ENCODE measurements around the gene FAM53A.

DNA sequence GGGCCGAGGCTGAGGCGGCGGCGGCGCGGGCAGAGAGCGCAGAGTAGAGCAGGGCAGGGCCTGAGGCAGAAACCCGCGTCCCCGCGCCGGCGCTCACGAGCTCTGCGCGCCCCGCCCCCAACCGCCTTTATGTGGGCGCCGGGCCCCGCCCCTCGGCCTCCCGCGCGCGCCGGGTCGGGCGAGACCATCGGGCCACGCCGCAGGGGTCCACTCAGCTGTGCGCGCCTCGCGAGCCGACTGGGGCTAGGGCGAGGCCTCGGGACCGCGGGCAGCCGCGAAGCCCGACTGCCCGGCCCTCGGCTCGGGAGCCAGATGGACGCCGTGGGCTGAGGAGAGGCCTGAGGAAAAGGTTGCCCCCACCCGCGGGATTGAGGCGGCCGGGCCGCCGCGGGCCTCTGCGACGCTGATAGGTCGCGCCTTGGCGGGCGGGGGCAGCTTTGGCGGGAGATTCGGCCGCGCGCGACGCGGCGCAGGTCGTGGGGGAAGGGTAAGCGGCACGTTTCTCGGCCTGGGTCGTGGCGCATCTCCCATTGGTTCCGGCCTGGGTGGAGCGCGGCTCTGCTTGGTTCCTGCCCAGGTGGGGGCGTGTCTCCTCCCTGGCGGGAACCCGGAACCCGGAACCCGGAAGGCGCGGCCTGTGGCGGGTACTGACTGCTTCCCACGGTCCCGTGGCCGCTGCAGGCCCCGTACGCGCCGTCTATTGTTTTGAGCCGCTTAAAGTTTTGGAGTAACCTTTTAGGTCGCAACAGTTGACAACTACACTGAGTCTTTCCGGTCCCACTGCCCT is 28.3 kb upstream of the FAM53A start, which contains the start of gene SLBP:
- TF ChIP-seq, protein P1, sequence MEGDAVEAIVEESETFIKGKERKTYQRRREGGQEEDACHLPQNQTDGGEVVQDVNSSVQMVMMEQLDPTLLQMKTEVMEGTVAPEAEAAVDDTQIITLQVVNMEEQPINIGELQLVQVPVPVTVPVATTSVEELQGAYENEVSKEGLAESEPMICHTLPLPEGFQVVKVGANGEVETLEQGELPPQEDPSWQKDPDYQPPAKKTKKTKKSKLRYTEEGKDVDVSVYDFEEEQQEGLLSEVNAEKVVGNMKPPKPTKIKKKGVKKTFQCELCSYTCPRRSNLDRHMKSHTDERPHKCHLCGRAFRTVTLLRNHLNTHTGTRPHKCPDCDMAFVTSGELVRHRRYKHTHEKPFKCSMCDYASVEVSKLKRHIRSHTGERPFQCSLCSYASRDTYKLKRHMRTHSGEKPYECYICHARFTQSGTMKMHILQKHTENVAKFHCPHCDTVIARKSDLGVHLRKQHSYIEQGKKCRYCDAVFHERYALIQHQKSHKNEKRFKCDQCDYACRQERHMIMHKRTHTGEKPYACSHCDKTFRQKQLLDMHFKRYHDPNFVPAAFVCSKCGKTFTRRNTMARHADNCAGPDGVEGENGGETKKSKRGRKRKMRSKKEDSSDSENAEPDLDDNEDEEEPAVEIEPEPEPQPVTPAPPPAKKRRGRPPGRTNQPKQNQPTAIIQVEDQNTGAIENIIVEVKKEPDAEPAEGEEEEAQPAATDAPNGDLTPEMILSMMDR (IDR thresholded peaks at IDR 0.05): no peak
- no peak for TF ChIP-seq ZFX (IDR thresholded peaks at IDR 0.05; ENCODE audit: borderline replicate concordance)
